Neural crest cell (in vitro differentiated cells): Measurements from ENCODE around the gene WFS1. TPM values are rescaled to one million over a fixed set of nuclear protein-coding genes. Genes with fewer than 3 reads are reported as not detected.

Source experiments
- DNase-seq: peaks from one replicate; pipeline ENCODE4 v3.0.0; 2021; ENCODE audit warnings: low read depth, mixed read lengths, low spot score
- H3K27ac Mint-ChIP-seq: one replicate; pipeline ENCODE4 v1.8.0; 2021; ENCODE audit warnings: mild to moderate bottlenecking, mixed read lengths; ENCODE audit not compliant: unreplicated experiment
- H3K27me3 Mint-ChIP-seq: 2 replicates; pipeline ENCODE4 v1.8.0; 2021; ENCODE audit warnings: low read depth, mild to moderate bottlenecking, mixed read lengths
- H3K36me3 Mint-ChIP-seq: 2 replicates; pipeline ENCODE4 v1.8.0; 2021; ENCODE audit warnings: low read depth, mild to moderate bottlenecking, mixed read lengths
- H3K4me1 Mint-ChIP-seq: 2 replicates; pipeline ENCODE4 v1.8.0; 2021; ENCODE audit warnings: mixed read lengths
- H3K4me3 Mint-ChIP-seq: one replicate; pipeline ENCODE4 v1.8.0; 2021; ENCODE audit warnings: mild to moderate bottlenecking, mixed read lengths
- H3K9me3 Mint-ChIP-seq: 2 replicates; pipeline ENCODE4 v1.8.0; 2021; ENCODE audit warnings: mixed read lengths
- CTCF ChIP-seq: fragments of 200-600 bp; sonication (generic); conservative IDR thresholded peaks from 2 replicates; pipeline ENCODE4 v1.5.0; 2021; ENCODE audit warnings: antibody characterized with exemption, mild to moderate bottlenecking
- total RNA-seq: library from RNA; stranded (reverse); gene quantifications from 2 replicates; pipeline ENCODE4 v1.2.1, GENCODE V29; 2021

The WFS1 gene
- total RNA-seq, 1 donor from 2014 or later = 24.8 TPM

- no peaks in the 10 kb centered on the region for H3K9me3 Mint-ChIP-seq
- DNase-seq = peak; percentile 46
- peaks cover 61% of the 10 kb centered on the region for H3K27me3 Mint-ChIP-seq
- TF ChIP-seq CTCF = no peak
- H3K4me3 Mint-ChIP-seq = no peak overlapping the region
- H3K27ac Mint-ChIP-seq = no peak overlapping the region
- peaks cover 5% of the 10 kb centered on the region for H3K4me1 Mint-ChIP-seq
- H3K36me3 Mint-ChIP-seq = no peaks in the 10 kb centered on the region
Measured at GRCh38 chr4:6225469-6225868, 44.2 kb upstream of the WFS1 start.

GRCh38 chr4:6226506-6226905 lies 43.1 kb upstream of the WFS1 start:
- TF ChIP-seq CTCF = no peak
- H3K4me1 Mint-ChIP-seq = peaks cover 1% of the 10 kb centered on the region
- no peak for DNase-seq

DNA sequence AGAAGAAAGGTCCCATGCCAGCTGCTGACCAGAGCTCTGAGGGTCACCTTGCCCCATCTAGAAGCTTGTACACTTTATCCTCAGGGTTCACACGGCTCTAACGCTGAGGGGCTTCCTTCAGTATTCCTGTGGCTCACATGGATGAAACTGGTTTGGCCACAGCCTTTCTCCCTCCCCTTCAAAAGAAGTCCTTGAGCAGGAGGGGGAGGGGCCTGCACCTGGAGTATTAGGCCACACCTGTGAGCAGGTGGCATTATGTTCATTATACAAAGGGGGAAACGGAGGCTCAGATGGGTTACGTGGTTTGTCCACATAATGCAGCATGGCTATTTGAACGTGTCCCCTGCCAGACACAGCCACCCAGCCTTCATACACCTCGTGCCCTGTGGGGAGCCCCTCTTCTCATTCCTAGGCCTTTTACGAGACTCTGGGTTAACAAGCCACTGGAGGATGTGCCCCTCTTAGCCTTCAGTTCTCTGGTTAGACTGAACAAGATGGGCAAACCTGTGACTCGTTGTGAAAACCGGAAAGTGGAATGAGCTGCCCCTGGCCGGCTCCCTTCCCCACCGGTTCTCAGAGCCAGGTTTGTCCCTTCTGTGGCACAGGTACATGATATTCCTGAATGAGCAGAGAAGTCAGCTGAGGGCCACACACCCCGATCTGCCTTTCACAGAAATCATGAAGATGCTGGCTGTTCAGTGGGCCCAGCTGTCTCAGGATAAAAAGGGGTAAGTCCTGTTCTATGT lies 42.1 kb upstream of the WFS1 start:
- no peaks in the 10 kb centered on the region for H3K4me1 Mint-ChIP-seq
- peaks cover 46% of the 10 kb centered on the region for H3K27me3 Mint-ChIP-seq
- H3K27ac Mint-ChIP-seq = no peak overlapping the region
- no peak overlapping the region for H3K4me3 Mint-ChIP-seq
- no peaks in the 10 kb centered on the region for H3K36me3 Mint-ChIP-seq
- DNase-seq = no peak
- no peak for TF ChIP-seq CTCF
- H3K9me3 Mint-ChIP-seq = no peaks in the 10 kb centered on the region

More at GRCh38 chr4:6226506-6226905, 43.1 kb upstream of the WFS1 start:
- H3K4me3 Mint-ChIP-seq = no peak overlapping the region
- H3K36me3 Mint-ChIP-seq = no peaks in the 10 kb centered on the region
- no peaks in the 10 kb centered on the region for H3K9me3 Mint-ChIP-seq
- H3K27me3 Mint-ChIP-seq = peaks cover 50% of the 10 kb centered on the region
- no peak overlapping the region for H3K27ac Mint-ChIP-seq

DNA sequence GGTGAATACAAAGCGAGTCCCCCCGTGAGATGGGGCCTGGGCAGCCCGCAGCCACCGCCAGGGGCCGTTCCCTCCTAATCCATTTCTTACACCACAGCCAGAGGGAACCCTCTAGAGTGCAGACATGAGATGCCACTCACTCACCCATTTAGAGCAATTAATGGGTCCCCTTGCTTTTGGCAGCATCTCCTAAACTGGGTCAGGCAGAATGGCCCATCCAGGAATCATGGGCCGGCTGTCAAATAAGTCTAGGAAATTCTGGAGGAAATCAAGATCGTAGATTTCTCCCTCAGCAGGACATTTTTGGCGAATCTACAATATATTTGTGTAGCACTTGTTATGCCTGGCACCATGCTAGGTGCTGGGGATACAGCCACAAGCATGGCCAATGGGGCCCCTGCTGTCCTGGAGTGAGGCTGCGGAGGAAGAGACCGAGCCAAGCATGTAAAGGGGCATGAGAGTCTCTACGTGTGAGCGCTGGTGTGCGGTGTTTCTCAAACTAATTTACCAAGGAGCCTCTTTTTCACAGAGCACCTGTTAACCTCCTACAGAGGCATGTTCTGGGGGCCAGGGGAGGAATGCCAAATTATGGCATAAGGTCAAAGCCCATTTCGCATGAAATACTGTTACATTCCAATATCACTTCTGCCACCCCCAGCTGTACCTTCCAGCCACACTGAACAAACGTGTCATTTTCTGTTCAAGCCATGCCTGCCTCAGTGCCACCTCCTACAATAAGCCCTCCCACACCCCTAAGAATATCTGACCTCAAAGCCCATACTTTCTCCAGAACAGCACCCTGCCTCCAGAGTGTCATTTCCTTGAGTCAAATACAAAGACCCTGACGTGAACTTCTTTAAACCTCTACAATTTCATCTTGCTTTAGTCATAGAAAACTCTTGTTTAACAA lies 41.2 kb upstream of the WFS1 start:
- Mint-ChIP-seq H3K36me3 (no peaks in the 10 kb centered on the region), H3K9me3 (no peaks in the 10 kb centered on the region), H3K27me3 (peaks cover 37% of the 10 kb centered on the region), H3K27ac (peak overlapping the region; percentile 71), H3K4me3 (no peak overlapping the region), H3K4me1 (no peaks in the 10 kb centered on the region)
- no peak for TF ChIP-seq CTCF
- no peak for DNase-seq

- no peak overlapping the region for H3K4me3 Mint-ChIP-seq
- H3K36me3 Mint-ChIP-seq = no peaks in the 10 kb centered on the region
- no peak for DNase-seq
- no peaks in the 10 kb centered on the region for H3K9me3 Mint-ChIP-seq
- no peaks in the 10 kb centered on the region for H3K4me1 Mint-ChIP-seq
- H3K27ac Mint-ChIP-seq = no peak overlapping the region
- peaks cover 30% of the 10 kb centered on the region for H3K27me3 Mint-ChIP-seq
- no peak for TF ChIP-seq CTCF
Measured at GRCh38 chr4:6229095-6229494, 40.6 kb upstream of the WFS1 start.
